Limb (tissue), 2 donors: ENCODE results near the gene CLEC7A.

Source experiments
- DNase-seq, 2 donors: peaks; one replicate each; pipeline ENCODE4 v3.0.0-alpha.2; 2016; ENCODE audit errors: extremely low spot score in 2 of 2

Gene CLEC7A

DNA sequence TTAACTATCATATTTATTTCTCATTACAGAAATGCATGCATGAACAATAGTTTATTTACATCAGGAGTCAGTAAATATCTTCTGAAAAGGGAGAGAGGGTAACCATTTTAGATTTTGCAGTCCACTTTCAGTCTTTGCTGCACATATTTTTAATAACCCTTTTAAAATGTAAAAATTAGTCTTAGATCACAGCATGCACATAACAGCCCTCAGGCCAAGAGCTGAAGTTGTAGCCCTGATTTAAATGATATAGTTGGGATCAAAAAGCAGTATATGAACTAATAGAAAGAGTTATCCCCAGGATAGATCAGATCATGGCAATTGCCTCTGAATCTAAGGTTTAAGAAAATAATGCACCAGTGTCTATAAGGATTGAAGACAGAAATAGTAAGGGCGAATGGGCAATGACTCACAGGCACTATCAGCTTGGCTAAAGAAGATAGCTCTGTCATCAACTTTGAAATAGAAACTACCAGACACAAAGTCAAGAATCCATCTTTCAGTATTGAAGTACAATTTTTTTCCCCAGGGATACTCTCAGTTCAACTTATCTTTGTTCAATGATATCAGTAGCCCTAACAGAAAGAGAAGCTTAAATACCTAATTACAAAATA is 13.1 kb upstream of the CLEC7A start:
- no peak for DNase-seq

DNA sequence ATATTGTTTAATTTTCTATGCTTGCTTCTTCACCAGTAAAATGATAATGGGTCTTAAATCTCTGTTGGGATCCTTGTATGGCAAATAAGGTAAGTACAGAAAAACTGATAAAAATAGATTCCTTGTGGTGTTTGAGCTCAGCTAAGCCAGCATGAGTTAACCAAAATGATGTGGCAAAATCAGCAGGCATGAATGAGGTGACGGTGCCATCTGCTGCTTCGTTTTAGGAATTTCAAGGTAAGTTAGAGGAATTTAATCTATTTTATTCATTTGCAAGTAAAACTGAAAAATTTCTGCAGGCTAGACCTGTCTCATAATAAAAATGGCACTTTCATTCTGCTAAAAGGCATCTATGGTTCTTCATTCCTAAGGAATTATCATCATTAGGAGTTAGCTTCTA is 10.0 kb upstream of the CLEC7A start:
- DNase-seq = peak; percentile 59 to 79

DNA sequence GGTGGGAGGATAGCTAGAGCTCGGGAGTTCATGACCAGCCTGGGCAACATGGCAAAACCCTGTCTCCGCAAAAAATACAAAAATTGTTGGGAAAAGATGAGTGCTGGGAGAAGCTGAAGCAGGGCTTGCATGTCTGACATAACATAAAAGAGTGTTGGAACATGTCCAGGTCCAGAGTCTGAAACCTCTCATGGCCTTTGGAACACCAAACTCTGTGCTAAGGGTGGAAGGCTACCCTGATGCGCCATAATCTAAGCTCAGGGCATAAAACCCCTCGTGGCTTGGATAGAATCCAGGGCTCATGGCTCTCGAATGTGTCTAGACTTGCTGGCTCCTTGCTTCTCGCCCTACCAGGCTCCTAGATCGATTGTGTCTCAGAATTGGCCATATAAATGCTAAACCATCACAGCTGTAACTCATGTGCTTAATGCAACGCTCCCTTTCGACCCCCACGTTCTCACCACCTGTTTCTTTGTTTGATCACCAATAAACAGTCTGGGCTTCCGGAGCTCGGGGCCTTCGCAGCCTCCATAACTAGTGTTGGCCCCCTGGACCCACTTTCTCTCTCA is 6.7 kb upstream of the CLEC7A start:
- no peak for DNase-seq

GRCh38 chr12:10135126-10135525 is 5.1 kb upstream of the CLEC7A start:
- DNase-seq = no peak

- DNase-seq = no peak
These were observed 2.9 kb upstream of the CLEC7A start for GRCh38 chr12:10132850-10133370.

DNA sequence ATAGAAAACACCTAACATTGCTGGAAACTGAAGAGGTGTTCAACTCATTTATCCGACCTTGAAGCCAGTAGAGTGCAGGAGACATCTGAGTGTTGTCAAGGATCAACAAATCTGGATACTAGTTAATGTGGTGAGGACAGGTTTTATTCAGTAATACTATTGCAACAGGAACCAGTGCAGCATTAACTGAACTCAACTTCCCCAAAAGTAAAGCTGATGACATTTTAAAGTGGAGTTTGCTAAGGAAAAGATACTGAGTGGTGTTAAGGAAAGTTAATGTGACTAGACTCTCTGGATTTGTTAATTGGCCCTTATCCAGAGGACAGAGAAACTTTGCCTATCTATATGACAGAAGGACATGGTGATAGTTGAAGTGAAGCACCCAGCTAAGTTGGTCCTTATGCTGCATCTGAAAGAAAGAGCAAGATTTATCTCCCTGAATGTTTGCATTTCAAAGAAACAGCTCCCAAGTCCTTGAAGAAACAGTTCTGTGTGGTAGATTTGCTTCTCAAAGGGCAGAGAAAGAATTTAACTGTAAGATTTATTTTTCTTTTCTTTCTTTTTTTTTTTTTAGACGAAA is 1.2 kb upstream of the CLEC7A start:
- DNase-seq = no peak

GRCh38 chr12:10128687-10129086 is 1.3 kb downstream of the CLEC7A start:
- DNase-seq = no peak

DNA sequence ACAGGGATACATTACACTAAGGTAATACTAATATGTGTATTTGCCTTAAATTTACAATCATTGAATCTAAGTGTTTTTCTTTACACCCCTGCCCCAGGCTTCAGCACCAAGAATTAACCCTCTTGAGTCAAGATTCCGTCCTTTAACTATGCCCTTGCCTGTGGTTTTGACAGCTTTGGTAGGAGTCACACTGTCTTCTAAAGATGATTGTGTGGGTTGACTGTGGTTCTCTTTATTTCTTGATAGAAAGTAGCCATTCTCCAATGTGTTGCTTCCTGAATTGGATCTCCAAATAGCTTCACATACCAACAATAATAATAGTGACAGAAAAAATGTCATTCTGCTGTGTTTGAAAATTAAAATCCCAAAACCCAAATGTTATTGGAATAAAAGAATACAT is 3.6 kb downstream of the CLEC7A start:
- DNase-seq = no peak

- no peak for DNase-seq
These were observed 7.3 kb downstream of the CLEC7A start for GRCh38 chr12:10122689-10123088.

DNA sequence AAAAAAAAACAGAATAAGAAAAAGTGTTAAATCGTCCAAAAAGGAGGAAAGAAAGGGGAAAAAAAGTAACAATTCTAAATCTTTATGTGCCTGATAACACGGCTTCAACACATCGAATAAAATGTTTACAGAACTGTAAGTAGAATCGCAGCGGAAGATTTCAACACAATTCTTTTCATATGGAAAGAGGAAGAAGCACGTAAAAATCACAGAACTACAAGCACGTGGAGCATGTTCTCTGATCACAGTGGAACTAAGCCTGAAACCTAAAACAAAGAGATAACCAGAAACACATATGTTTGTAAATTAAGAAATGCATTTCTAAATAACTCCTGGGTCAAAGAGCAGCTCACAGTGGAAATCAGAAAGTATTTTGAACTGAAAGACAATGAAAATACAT is 8.7 kb downstream of the CLEC7A start:
- DNase-seq = no peak

DNA sequence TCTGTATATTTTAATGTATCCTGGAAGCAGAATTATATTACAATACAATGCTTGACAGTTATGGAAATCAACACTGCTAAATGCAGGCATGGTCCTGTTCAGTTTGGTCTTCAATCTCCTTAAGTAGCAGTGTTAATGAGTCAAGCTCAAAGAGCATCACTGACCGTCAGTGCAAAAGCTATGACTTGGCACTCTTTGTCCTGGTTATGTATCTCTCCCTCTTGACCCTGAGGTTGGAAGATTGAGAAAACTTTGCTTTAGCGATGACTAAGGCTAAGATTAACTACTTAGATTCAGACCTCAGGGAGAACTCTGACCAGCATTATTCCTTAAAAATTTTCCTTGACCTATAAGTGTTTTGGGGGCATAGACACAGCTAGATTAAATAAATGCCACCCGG is 10.9 kb downstream of the CLEC7A start:
- DNase-seq = no peak

- no peak for DNase-seq
These were observed 14.1 kb downstream of the CLEC7A start for GRCh38 chr12:10115890-10116289.

DNA sequence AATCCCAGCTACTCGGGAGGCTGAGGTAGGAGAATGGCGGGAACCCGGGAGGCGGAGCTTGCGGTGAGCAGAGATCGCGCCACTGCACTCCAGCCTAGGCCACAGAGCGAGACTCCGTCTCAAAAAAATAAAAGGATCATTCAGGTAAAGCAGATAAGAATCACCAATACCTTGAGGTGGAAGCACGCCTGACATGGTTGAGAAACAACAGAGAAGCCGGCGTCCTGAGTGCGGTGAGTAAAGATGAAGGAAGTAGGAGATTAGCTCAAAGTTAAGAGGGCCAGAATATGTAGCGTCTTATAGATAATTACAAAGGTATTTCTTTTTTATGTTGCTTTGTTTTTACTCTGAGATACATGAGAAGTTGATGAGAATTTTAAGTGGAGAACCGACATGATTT is 14.7 kb downstream of the CLEC7A start:
- no peak for DNase-seq

GRCh38 chr12:10113920-10114319 is 16.1 kb downstream of the CLEC7A start:
- DNase-seq = no peak

DNA sequence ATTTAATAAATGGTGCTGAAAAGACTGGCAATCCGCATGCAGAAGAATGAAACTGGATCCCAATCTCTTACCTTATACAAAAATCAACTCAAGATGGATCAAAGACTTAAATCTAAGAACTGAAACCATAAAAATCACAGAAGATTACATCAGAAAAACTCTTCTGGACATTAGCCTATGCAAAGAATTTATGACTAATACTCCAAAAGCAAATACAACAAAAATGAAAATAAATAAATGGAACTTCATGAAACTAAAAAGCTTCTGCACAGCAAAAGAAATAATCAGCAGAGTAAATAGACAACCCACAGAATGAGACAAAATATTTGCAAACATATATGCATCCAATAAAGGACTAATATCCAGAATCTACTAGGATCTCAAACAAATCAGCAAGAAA is 16.9 kb downstream of the CLEC7A start:
- no peak for DNase-seq

DNA sequence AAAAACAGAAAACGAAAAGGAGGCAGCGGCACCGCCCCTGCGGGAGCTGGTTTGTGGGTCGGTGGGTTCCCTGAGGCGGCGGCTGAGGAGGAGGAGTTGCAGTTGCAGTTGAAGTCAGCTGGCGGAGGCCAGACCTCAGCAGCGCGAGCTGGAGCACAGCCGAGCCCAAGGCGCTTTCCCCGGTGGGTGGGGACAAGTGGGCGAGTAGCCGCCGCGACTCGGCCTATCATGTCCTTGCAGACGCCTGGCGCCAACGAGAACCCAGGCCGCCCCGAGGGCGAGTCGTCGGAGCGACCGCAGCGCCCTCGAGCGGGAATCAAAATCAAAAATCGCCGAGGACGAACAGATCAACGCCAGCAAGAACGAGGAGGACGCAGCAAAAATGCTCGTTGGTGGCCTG is 18.5 kb downstream of the CLEC7A start:
- DNase-seq = no peak

- DNase-seq = no peak
These were observed 19.6 kb downstream of the CLEC7A start for GRCh38 chr12:10110256-10110844.

GRCh38 chr12:10102322-10102721 is 27.7 kb downstream of the CLEC7A start:
- no peak for DNase-seq

DNA sequence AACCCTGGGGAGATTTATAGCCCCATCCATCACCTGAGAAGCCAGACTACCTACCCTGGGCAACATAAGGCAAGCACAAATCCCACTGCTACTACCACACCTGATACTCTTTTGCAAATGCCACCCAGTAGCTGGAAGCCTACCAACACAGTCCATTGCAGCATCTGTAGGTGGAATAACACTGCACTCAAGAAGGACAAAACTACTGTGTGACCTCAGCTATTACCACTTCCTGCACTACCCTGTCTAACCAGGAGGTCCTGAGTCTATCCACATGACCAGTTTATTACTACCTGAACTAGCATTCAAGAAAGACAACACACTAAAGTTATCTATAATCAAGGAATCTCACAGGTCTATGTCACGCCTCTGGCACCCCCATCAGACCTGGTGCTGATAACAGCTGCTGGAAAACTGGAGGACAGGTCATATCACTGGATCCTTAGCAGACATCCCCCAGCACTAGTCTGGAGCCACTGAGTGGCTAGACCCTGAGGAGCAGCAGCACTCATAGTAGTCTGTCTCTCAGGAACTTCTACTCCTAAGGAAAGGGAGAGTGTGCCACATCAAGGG is 28.3 kb downstream of the CLEC7A start:
- peak in 1 of 2 donors; percentile 32 for DNase-seq

DNA sequence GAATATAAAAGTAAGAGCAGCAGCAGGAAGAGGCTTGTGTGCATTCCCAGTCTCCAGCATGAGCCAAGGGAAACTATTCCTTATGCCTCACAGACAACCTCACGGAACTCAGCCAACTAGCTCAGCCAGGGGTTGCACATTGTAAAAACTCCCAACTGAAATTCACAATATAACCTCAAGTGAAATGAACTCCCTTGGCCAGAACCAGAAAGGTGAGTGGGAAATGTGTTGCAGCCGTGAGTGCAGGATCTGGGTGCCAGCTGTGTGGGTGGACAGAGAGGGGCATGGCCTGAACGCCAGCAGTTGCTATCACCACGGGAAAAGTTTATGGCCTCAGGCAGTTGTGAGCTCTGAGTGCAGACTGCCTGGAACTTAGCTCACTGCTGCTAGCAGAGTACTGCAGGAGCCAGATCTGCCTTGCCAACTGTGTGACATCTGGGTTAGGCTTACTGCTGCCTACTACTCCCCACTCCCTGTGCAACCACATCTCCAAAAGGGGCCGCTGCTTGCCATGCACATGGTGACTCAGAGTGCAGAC is 28.9 kb downstream of the CLEC7A start:
- DNase-seq = peak; percentile 73

- peak; percentile 36 to 50 for DNase-seq
These were observed 31.2 kb downstream of the CLEC7A start, which contains the start of gene CLEC1A for GRCh38 chr12:10098791-10099190. Gene CLEC1A, minus strand, starts transcription at chr12:10098985. Its CDS starts 63 bp downstream, at chr12:10098922.

DNA sequence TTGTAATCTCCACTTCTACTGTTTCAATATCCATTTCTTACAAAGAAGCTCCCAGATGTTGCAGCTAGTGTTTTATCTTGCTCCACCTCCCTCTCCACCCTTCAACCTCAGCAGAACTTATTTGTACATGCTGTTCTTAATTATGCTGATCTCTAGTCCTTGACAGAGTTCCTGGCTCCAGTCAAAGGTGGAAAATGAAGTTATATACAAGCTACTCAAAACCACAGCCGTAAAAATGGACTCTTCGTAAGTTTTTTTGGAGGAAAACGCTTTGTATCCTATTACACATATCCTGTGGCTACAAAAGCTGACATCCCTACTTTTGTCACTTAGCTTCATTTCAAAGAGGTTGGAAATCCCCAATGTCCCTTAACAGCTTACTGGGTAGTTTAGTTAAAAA is 32.5 kb downstream of the CLEC7A start:
- peak in 1 of 2 donors; percentile 11 for DNase-seq
